RWPE2 (cell line): ENCODE measurements around the gene AZGP1.
A peak's percentile ranks its signal among the peaks of the same experiment; 100 is the strongest.

Experiments
- ATAC-seq: fragments of 200-7000 bp; cut with Tn5 transposase; 3 replicates; pipeline ENCODE4 v1.9.1; 2021; ENCODE audit warnings: low read depth
- DNase-seq: peaks from one replicate; pipeline ENCODE4 v3.0.0-alpha.2; 2020; ENCODE audit warnings: low spot score
- H3K27ac ChIP-seq: fragments of 450-650 bp; 2 replicates; pipeline ENCODE4 v1.5.1; 2017; ENCODE audit warnings: mild to moderate bottlenecking; ENCODE audit not compliant: poor library complexity, severe bottlenecking
- H3K27me3 ChIP-seq: fragments of 250-450 bp; sonication (Bioruptor Pico); 2 replicates; pipeline ENCODE4 v1.5.1; 2021; ENCODE audit warnings: mild to moderate bottlenecking, moderate library complexity; ENCODE audit not compliant: insufficient read depth, poor library complexity, severe bottlenecking
- H3K36me3 ChIP-seq: fragments of 250-450 bp; sonication (Bioruptor Pico); 2 replicates; pipeline ENCODE4 v1.5.1; 2020; ENCODE audit warnings: low read depth, mild to moderate bottlenecking, moderate library complexity
- H3K4me1 ChIP-seq: fragments of 250-450 bp; sonication (Bioruptor Pico); 2 replicates; pipeline ENCODE4 v1.5.1; 2021; ENCODE audit warnings: mild to moderate bottlenecking, moderate library complexity; ENCODE audit not compliant: insufficient read depth, poor library complexity, severe bottlenecking
- H3K4me3 ChIP-seq: fragments of 250-450 bp; sonication (Bioruptor Pico); 2 replicates; pipeline ENCODE4 v1.5.1; 2021; ENCODE audit warnings: mild to moderate bottlenecking, moderate library complexity; ENCODE audit not compliant: severe bottlenecking
- H3K9me3 ChIP-seq: fragments of 250-450 bp; sonication (Bioruptor Pico); 2 replicates; pipeline ENCODE4 v1.5.1; 2021; ENCODE audit warnings: mild to moderate bottlenecking, moderate library complexity; ENCODE audit not compliant: severe bottlenecking
- CTCF ChIP-seq: fragments of 450-650 bp; IDR thresholded peaks from one replicate; pipeline ENCODE4 v1.5.1; 2017; ENCODE audit warnings: mild to moderate bottlenecking, moderate library complexity; ENCODE audit not compliant: poor library complexity, severe bottlenecking

Gene AZGP1

GRCh38 chr7:100008525-100008924, 32.7 kb upstream of the AZGP1 start:
- no peaks in the 10 kb centered on the region for H3K27me3 ChIP-seq
- ATAC-seq (no peak), DNase-seq (no peak)
- TF ChIP-seq CTCF, result no peak
- no peak overlapping the region for H3K27ac ChIP-seq
- H3K36me3 ChIP-seq, result no peaks in the 10 kb centered on the region
- peaks cover 10% of the 10 kb centered on the region for H3K4me1 ChIP-seq
- H3K9me3 ChIP-seq, result no peaks in the 10 kb centered on the region
- H3K4me3 ChIP-seq, result no peak overlapping the region

- DNase-seq (no peak), ATAC-seq (no peak)
- Histone ChIP-seq H3K9me3 (no peaks in the 10 kb centered on the region), H3K4me3 (no peak overlapping the region), H3K36me3 (no peaks in the 10 kb centered on the region), H3K4me1 (peaks cover 4% of the 10 kb centered on the region), H3K27ac (no peak overlapping the region), H3K27me3 (no peaks in the 10 kb centered on the region)
- TF ChIP-seq CTCF, result no peak
Measured at GRCh38 chr7:100007887-100008286, 32.1 kb upstream of the AZGP1 start.

- no peak for TF ChIP-seq CTCF
- no peak overlapping the region for H3K27ac ChIP-seq
- H3K27me3 ChIP-seq, result no peaks in the 10 kb centered on the region
- no peak overlapping the region for H3K4me3 ChIP-seq
- no peaks in the 10 kb centered on the region for H3K36me3 ChIP-seq
- no peak for DNase-seq
- ATAC-seq, result no peak
- no peaks in the 10 kb centered on the region for H3K9me3 ChIP-seq
- no peaks in the 10 kb centered on the region for H3K4me1 ChIP-seq
Measured at GRCh38 chr7:100003711-100004661, 28.2 kb upstream of the AZGP1 start.

- Histone ChIP-seq H3K36me3 (no peaks in the 10 kb centered on the region), H3K27ac (no peak overlapping the region), H3K4me1 (no peaks in the 10 kb centered on the region), H3K9me3 (no peaks in the 10 kb centered on the region), H3K27me3 (no peaks in the 10 kb centered on the region), H3K4me3 (no peak overlapping the region)
- ATAC-seq (no peak), DNase-seq (peak; percentile 18)
- no peak for TF ChIP-seq CTCF
Measured at GRCh38 chr7:100000239-100000638, 24.4 kb upstream of the AZGP1 start.
